Activated CD4-positive, alpha-beta T cell treated with anti-CD3 and anti-CD28 coated beads, Interleukin-2, amount 10 ng/mL, durations not matched to agents 7 days and 5 days (primary cell): ENCODE results near the gene CNBD2. TPM values are rescaled to one million over a fixed set of nuclear protein-coding genes. Genes with fewer than 3 reads are reported as not detected.
"Not testable (repeated sequence)": the region's sequence is repeated elsewhere in the genome, so short reads cannot be mapped to it uniquely, and the experiment has no call there.

ENCODE experiments used
- CTCF ChIA-PET: fragments of 350-600 bp; sonication (Branson Sonifier 250); formaldehyde crosslinking; loops from one replicate; lab custom pipeline; 2021; ENCODE audit warnings: antibody characterized with exemption; lab: Charles Lee
- POLR2A ChIA-PET: fragments of 350-600 bp; sonication (Branson Sonifier 250); formaldehyde crosslinking; loops from one replicate; lab custom pipeline; 2021; ENCODE audit warnings: antibody characterized with exemption; lab: Charles Lee
- DNase-seq: peaks from one replicate; pipeline ENCODE4 v3.0.0-alpha.2; 2020
- H3K27ac Mint-ChIP-seq: one replicate; pipeline ENCODE4 v1.8.0; 2021; ENCODE audit warnings: mild to moderate bottlenecking, moderate library complexity, mixed read lengths
- H3K27me3 Mint-ChIP-seq: one replicate; pipeline ENCODE4 v1.8.0; 2021; ENCODE audit warnings: mixed read lengths
- H3K36me3 Mint-ChIP-seq: one replicate; pipeline ENCODE4 v1.8.0; 2021; ENCODE audit warnings: low read depth, mixed read lengths
- H3K4me1 Mint-ChIP-seq: one replicate; pipeline ENCODE4 v1.8.0; 2021; ENCODE audit warnings: mixed read lengths
- H3K4me3 Mint-ChIP-seq: one replicate; pipeline ENCODE4 v1.8.0; 2021; ENCODE audit warnings: mild to moderate bottlenecking, moderate library complexity, mixed read lengths
- H3K9me3 Mint-ChIP-seq: one replicate; pipeline ENCODE4 v1.8.0; 2021; ENCODE audit warnings: mixed read lengths
- total RNA-seq, 2 experiments: library from RNA; stranded (reverse); gene quantifications; one replicate each; pipeline ENCODE4 v1.2.3, GENCODE V29; 2021

CNBD2 gene
- total RNA-seq, 2 experiments from 2014 or later: 4.0 to 5.0 TPM

DNA sequence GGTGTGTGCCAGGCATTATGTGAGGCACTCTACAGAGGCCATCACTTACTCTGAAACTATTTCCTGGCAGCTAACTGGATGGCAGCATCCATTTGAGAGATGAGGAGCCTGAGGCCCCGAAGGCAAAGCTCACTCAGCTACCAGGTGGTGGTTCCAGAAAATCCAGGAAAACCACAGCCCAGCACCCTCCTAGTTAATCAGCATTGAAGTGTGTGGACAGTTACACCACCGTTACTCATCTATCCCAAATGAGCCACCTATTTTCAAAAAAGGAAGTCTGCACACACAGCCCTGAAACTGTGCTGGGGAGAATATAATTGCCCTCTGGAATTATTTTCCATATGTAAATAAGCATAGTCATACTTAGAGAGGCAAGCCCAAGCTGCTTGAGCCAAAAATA, 67.4 kb downstream of the CNBD2 start:
- Mint-ChIP-seq H3K4me1 (no peaks in the 10 kb centered on the region), H3K4me3 (no peak overlapping the region), H3K27me3 (peaks cover 2% of the 10 kb centered on the region), H3K36me3 (no peaks in the 10 kb centered on the region), H3K9me3 (no peaks in the 10 kb centered on the region), H3K27ac (no peak overlapping the region)
- no peak for DNase-seq
- CTCF ChIA-PET: interaction anchor here (0.7 kb wide), 1 partner anchor 268 kb away, joined by 4 read pairs; no protein-coding TSS in a partner anchor
- POLR2A ChIA-PET: no interaction called here

DNA sequence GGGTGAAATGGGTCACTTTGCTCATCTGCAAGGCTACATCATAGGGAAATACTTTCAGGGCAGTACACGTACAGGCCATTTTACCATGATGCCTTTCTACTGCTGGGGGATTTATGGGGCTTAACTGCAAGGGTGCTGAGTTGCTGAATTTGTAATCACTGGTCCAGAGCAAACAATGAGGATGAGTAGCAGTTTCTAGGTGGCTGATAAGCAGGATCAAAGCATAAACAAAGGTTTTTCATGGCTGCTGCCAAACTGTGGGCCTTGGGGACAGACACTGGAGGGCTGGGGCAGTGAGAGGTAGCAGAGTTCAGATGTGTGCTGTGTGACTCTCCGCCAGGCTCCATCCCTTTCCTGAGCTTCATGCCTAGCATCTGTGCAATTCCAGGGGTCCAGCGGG, 68.3 kb downstream of the CNBD2 start:
- peaks cover 2% of the 10 kb centered on the region for H3K27me3 Mint-ChIP-seq
- no peaks in the 10 kb centered on the region for H3K36me3 Mint-ChIP-seq
- no peak overlapping the region for H3K4me3 Mint-ChIP-seq
- no peaks in the 10 kb centered on the region for H3K9me3 Mint-ChIP-seq
- H3K4me1 Mint-ChIP-seq: no peaks in the 10 kb centered on the region
- no peak for DNase-seq
- POLR2A ChIA-PET: no interaction called here
- H3K27ac Mint-ChIP-seq: no peak overlapping the region
- CTCF ChIA-PET: interaction anchor here (0.7 kb wide), 3 partner anchors 218 to 441 kb away, joined by 3 to 4 read pairs (median 3); no protein-coding TSS in a partner anchor

DNA sequence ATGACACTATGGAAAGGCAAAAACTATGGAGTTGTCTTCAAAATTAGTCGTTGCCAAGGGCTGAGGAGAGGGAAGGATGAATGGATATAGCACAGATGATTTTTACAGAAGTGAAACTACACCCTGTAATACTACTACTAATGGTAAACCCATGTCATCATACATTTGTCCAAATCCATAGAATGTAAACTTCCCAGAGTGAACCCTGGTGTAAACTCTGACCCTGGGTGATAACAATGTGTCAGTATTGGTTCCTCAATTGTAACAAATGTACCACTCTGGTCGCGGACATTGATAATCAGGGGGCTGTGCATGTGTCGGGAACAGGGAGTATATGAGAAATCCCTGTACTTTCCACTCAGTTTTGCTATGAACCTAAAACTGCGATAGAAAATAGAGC, 72.2 kb downstream of the CNBD2 start:
- H3K27ac Mint-ChIP-seq: no peak overlapping the region
- H3K4me3 Mint-ChIP-seq: no peak overlapping the region
- H3K36me3 Mint-ChIP-seq: peaks cover 6% of the 10 kb centered on the region
- CTCF ChIA-PET: interaction anchor here (1.4 kb wide), 1 partner anchor 15 kb away, joined by 3 read pairs; no protein-coding TSS in a partner anchor
- H3K4me1 Mint-ChIP-seq: peaks cover 2% of the 10 kb centered on the region
- POLR2A ChIA-PET: no interaction called here
- H3K27me3 Mint-ChIP-seq: no peaks in the 10 kb centered on the region
- H3K9me3 Mint-ChIP-seq: no peaks in the 10 kb centered on the region
- no peak for DNase-seq

DNA sequence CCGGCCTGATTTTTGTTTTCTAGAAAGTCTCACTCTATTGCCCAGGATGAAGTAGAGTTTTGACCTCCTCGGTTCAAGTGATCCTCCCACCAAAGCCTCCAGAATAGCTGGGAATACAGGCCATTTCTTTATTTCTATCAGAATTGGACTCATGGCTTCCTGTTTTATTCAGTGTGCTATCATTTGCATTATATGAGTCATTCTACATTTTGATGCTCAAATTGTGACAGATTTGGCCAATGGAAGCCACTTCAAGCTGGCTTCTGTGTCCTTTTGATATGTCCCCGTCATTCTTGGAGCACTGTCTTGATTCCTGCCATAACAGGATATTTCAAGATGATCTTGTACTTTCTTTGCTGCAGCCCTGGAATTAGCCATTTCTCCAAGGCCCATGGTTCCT, 75.1 kb downstream of the CNBD2 start:
- H3K36me3 Mint-ChIP-seq: peaks cover 22% of the 10 kb centered on the region
- DNase-seq: no peak
- ChIA-PET POLR2A (no interaction called here), CTCF (interaction anchor here (0.8 to 1.3 kb wide), 2 partner anchors 14 to 50 kb away, joined by 3 to 4 read pairs; no protein-coding TSS in a partner anchor)
- peaks cover 23% of the 10 kb centered on the region for H3K4me1 Mint-ChIP-seq
- no peak overlapping the region for H3K27ac Mint-ChIP-seq
- no peak overlapping the region for H3K4me3 Mint-ChIP-seq
- no peaks in the 10 kb centered on the region for H3K9me3 Mint-ChIP-seq
- no peaks in the 10 kb centered on the region for H3K27me3 Mint-ChIP-seq

DNA sequence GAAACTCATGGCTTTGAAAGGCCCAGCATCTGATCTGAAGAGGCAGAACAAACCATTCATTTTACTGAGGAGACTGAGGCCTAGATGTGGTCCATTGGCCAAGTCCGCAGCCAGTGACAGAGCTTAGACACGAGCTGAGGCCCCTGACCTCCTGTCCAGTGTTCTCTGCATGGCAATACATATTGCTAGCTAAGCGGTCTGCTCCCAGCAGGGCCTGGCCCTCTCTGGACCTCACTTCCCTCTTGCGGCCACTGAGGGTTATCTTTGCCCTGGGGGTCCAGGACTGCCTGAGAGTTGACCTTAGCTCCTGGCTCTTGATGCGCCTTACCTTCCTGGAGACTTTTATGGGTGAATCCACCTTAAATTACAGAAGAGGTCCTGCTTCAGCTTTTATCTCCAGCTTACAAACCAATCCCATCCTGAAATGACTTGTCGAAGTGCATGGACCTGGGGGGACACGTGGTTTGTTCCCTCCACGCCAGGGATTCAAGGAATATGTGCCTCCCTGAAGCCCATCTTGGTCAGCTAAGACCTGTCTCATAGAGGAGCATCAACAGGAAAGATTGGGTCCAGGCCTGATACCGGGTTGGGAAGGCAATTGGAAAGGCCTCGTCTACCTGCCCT, 75.6 kb downstream of the CNBD2 start:
- ChIA-PET POLR2A (no interaction called here), CTCF (interaction anchor here (0.8 to 1.3 kb wide), 2 partner anchors 15 to 51 kb away, joined by 3 to 4 read pairs; no protein-coding TSS in a partner anchor)
- no peak overlapping the region for H3K27ac Mint-ChIP-seq
- H3K36me3 Mint-ChIP-seq: peaks cover 28% of the 10 kb centered on the region
- no peak overlapping the region for H3K4me3 Mint-ChIP-seq
- H3K27me3 Mint-ChIP-seq: no peaks in the 10 kb centered on the region
- peaks cover 29% of the 10 kb centered on the region for H3K4me1 Mint-ChIP-seq
- no peaks in the 10 kb centered on the region for H3K9me3 Mint-ChIP-seq
- no peak for DNase-seq

DNA sequence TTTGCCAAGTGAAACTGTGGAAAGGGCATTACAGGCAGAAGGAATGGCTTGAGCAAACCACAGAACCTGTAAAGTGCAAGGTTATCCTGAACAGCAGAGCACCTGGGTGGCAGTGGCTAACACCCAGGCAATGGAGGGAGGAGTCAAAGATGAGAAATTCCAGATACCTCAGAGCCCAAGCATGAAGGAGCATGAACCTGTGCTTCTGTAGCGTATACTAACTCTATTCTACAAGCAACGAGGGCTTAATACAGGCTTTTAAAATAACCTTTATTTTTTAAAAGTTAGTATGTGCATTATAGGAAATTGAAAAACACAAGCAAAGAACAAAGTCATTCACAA, 77.0 kb downstream of the CNBD2 start:
- no peak for DNase-seq
- Mint-ChIP-seq H3K4me1 (peaks cover 35% of the 10 kb centered on the region), H3K27ac (no peak overlapping the region), H3K27me3 (no peaks in the 10 kb centered on the region), H3K36me3 (peaks cover 37% of the 10 kb centered on the region), H3K4me3 (no peak overlapping the region), H3K9me3 (no peaks in the 10 kb centered on the region)
- CTCF ChIA-PET: no interaction called here
- POLR2A ChIA-PET: no interaction called here

DNA sequence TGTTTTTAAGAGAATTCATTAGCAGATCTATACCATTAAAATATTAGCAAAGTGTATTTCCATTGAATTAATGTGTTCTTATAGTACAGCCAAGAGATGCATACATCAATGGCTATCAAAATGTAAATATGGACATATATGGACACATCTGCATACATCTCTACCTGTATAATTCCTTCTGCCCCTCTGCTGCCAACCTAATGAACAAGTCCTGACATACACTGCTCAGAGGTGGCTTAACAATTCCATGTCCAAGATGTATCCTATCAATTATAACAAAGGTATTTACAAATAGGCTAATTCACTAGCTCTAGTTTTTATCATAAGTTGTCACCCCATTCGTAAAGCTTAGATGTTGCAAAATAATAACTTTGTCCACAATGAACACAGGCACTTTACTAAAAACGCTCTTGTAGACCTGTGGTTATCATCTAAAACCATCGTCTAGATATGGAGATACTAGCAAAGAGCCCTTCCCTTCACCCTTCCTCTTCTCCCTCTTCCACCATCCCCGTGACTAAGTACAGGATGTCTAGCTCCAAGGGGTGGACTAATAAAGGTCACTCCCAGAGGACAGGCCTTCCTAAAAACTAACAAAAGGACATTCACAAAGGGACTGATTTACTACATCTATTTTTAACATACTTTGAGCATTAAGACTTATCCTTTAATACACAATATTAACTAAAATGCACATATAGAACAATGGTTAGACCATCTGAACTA, 77.8 kb downstream of the CNBD2 start:
- H3K27me3 Mint-ChIP-seq, H3K4me3 Mint-ChIP-seq, H3K9me3 Mint-ChIP-seq, DNase-seq, CTCF ChIA-PET, H3K27ac Mint-ChIP-seq: not testable (repeated sequence)
- peaks cover 37% of the 10 kb centered on the region for H3K36me3 Mint-ChIP-seq
- H3K4me1 Mint-ChIP-seq: peaks cover 38% of the 10 kb centered on the region
- POLR2A ChIA-PET: interaction anchor here (0.7 kb wide), 1 partner anchor 1053 kb away, joined by 3 read pairs; no protein-coding TSS in a partner anchor

DNA sequence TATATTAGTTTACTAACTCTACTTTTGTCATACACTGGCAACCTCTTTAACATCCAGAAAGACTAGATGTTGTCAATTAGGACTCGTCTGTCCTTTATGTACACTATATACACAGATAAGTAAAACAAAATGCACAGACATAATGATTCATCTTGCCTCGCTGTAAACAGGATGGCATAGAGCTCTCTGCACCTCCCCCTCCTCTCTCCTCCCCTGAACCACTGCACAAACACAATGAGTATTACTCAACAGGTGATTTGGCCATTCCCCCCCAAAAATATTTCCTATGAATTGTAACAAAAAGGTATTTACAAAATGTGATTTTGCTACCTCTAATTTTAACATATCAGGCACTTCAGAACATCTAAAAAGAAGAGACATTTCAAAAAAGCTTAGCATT, 81.0 kb downstream of the CNBD2 start:
- peak overlapping the region; percentile 95 for H3K27ac Mint-ChIP-seq
- DNase-seq, CTCF ChIA-PET, H3K27me3 Mint-ChIP-seq, POLR2A ChIA-PET, H3K9me3 Mint-ChIP-seq: not testable (repeated sequence)
- peaks cover 37% of the 10 kb centered on the region for H3K36me3 Mint-ChIP-seq
- H3K4me1 Mint-ChIP-seq: peaks cover 47% of the 10 kb centered on the region
- H3K4me3 Mint-ChIP-seq: peak overlapping the region; percentile 90

DNA sequence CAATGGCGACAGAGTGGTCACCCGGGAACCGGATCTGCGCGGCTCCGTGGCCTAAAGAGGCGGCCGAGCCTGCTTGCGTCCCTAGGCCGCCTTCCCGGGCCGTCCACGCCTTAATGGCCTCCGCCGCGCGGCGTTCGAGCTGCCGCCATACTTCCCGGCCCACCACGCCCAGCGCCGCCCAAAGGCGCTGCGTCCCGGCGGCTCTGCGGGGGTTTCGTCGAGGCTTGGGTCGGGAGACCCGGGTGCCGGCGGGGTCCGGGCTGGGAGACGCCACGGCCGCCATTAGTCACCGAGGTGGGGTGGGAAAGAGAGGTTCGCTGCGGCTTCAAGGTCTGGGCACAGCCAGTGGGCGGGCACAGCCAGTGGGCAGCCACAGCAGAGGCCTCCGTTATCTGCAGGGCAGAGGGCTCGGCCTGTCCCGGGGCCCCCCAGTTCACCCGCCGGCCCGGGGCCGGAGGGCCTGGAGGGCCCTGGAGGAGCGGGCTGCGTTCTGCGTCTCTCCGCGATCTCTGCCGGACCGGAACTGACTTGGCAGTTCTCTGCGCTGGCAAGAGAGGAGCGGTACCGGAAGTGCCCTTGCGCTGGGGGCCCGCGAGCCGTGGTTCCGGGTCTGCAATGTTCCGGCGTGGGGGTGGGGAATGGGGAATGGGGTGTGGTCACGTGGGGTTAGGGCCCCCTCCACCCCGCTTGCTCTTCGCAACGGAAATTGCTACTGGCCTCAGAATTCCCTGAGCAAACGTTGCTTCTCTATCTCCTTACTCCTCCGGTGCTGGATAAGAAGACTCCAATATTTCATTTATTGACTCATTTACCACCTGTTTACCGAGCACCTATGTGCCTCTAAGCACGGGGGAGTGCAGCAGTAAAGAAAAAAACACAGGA, 82.3 kb downstream of the CNBD2 start:
- CTCF ChIA-PET: interaction anchor here (0.9 kb wide), 1 partner anchor 96 kb away, joined by 4 read pairs; the partner anchor contains the start of gene SCAND1
- peaks cover 16% of the 10 kb centered on the region for H3K27me3 Mint-ChIP-seq
- H3K4me1 Mint-ChIP-seq: peaks cover 44% of the 10 kb centered on the region
- H3K4me3 Mint-ChIP-seq: peak overlapping the region; percentile 90
- H3K36me3 Mint-ChIP-seq: peaks cover 31% of the 10 kb centered on the region
- H3K27ac Mint-ChIP-seq: peak overlapping the region; percentile 95
- POLR2A ChIA-PET: interaction anchor here (0.7 kb wide), 1 partner anchor 412 kb away, joined by 3 read pairs; no protein-coding TSS in a partner anchor
- peak; percentile 91 for DNase-seq
- no peaks in the 10 kb centered on the region for H3K9me3 Mint-ChIP-seq

DNA sequence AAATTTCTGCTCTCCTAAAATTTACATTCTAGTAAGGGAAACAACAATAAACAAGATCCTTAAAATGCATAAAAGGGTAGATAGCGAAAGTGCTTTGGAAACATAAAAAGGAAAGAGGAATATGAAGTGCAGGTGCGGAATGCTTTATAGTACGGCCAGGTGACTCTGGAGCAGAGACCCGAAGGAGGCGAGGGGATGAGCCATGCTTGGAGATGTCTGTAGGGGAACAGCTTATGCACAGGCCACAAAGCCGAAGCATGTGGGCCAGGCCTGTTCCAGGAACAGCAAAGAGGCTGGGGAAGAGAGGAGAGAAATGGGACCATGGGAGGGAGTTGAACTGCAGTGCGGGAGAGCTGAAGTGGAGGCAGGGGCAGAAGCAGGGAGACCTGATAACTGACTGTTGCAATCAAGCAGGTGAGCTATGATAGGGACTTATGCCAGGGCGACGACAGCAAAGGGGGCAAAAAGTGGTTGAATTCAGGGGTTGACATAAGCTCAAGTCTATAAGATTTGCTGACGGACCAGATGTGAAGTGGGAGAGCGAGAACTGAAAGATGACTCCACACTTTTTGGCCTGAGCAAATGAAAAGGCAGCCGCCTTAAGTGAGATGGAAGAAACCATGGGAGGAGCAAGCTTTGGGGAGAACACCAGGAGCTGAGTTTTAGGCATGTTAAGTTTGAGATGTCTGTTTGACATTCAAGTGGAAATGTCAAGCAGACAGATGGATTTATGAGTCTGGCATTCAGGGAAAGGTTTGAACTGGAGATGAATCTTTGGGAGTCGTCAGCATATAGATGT, 83.1 kb downstream of the CNBD2 start:
- CTCF ChIA-PET: interaction anchor here (0.9 to 1.2 kb wide), 3 partner anchors 14 to 97 kb away, joined by 3 to 6 read pairs (median 4); partner anchors contain the start of gene SCAND1
- Mint-ChIP-seq H3K27me3 (peaks cover 16% of the 10 kb centered on the region), H3K27ac (peak overlapping the region; percentile 95), H3K36me3 (peaks cover 25% of the 10 kb centered on the region), H3K4me3 (peak overlapping the region; percentile 90), H3K9me3 (no peaks in the 10 kb centered on the region), H3K4me1 (peaks cover 37% of the 10 kb centered on the region)
- DNase-seq: no peak
- POLR2A ChIA-PET: no interaction called here

DNA sequence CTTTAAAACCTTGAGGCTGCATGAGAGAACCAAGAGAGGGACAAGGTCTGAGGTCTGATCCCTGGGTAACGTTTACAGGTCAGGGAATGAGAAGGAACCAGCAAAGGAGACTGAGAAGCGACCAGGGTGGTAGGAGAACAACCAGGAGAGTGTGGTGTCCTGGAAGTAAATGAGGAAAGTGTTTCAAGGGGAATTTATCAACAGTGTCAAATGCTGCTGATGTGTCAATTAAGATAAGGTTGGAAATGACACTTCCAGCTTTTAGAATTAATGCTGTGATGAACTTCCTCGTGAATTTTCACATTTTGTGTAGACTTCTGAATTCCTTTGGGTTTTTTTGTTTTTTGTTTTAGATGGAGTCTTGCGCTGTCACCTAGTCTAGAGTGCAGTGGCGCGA, 83.7 kb downstream of the CNBD2 start:
- Mint-ChIP-seq H3K36me3 (peaks cover 24% of the 10 kb centered on the region), H3K4me1 (peaks cover 33% of the 10 kb centered on the region), H3K4me3 (peak overlapping the region; percentile 19), H3K27ac (no peak overlapping the region), H3K27me3 (peaks cover 16% of the 10 kb centered on the region), H3K9me3 (no peaks in the 10 kb centered on the region)
- DNase-seq: no peak
- ChIA-PET CTCF (interaction anchor here (0.9 to 1.2 kb wide), 3 partner anchors 13 to 97 kb away, joined by 3 to 6 read pairs (median 4); partner anchors contain the start of gene SCAND1), POLR2A (no interaction called here)
